ENCODE data around the gene BCL7A. TPM values are rescaled to one million over a fixed set of nuclear protein-coding genes. Genes with fewer than 3 reads are reported as not detected.

BCL7A gene
- total and polyA plus RNA-seq, 7 donors: 3.6 to 14.3 (median 11.3) TPM

DNA sequence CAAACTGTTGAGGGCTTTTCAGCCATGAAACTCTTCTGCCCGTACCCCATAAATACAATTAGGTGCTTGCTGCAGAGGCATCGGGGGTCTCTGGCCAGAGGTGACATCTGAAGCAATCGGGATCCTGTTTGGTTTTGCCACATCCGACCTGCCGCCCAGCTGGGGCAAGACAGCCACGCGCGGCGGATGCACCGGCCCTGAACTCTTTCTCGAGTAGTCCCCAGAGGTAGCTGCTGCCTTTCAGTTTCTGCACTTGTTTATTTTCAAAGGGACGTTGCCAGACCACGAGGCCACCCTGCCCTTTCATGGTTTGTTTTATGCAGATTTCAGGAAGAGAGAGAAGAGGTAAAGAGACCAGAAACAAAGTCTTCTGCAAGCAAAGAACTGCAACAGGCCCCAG, 46.3 kb downstream of the BCL7A start:
- intact Hi-C loops (cut with DNase I): no loop called here
- H3K27ac ChIP-seq: no peak overlapping the region
- peaks cover 32% of the 10 kb centered on the region for H3K4me1 ChIP-seq
- DNase-seq (no peak), ATAC-seq (no peak)
- H3K4me3 ChIP-seq: no peak overlapping the region
- no peaks in the 10 kb centered on the region for H3K36me3 ChIP-seq (ENCODE audit: insufficient read depth in 1 of 2, low read depth in 1 of 2)
- WGBS, 3 donors: 50 to 58% (median 50%) methylated on average over 13 of the region's 13 CpGs
- TF ChIP-seq, protein P1, sequence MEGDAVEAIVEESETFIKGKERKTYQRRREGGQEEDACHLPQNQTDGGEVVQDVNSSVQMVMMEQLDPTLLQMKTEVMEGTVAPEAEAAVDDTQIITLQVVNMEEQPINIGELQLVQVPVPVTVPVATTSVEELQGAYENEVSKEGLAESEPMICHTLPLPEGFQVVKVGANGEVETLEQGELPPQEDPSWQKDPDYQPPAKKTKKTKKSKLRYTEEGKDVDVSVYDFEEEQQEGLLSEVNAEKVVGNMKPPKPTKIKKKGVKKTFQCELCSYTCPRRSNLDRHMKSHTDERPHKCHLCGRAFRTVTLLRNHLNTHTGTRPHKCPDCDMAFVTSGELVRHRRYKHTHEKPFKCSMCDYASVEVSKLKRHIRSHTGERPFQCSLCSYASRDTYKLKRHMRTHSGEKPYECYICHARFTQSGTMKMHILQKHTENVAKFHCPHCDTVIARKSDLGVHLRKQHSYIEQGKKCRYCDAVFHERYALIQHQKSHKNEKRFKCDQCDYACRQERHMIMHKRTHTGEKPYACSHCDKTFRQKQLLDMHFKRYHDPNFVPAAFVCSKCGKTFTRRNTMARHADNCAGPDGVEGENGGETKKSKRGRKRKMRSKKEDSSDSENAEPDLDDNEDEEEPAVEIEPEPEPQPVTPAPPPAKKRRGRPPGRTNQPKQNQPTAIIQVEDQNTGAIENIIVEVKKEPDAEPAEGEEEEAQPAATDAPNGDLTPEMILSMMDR (IDR thresholded peaks at IDR 0.05): no peak
- no peaks in the 10 kb centered on the region for H3K9me3 ChIP-seq
- no peaks in the 10 kb centered on the region for H3K27me3 ChIP-seq (ENCODE audit: insufficient read depth in 3 of 3, low read length in 2 of 3)

DNA sequence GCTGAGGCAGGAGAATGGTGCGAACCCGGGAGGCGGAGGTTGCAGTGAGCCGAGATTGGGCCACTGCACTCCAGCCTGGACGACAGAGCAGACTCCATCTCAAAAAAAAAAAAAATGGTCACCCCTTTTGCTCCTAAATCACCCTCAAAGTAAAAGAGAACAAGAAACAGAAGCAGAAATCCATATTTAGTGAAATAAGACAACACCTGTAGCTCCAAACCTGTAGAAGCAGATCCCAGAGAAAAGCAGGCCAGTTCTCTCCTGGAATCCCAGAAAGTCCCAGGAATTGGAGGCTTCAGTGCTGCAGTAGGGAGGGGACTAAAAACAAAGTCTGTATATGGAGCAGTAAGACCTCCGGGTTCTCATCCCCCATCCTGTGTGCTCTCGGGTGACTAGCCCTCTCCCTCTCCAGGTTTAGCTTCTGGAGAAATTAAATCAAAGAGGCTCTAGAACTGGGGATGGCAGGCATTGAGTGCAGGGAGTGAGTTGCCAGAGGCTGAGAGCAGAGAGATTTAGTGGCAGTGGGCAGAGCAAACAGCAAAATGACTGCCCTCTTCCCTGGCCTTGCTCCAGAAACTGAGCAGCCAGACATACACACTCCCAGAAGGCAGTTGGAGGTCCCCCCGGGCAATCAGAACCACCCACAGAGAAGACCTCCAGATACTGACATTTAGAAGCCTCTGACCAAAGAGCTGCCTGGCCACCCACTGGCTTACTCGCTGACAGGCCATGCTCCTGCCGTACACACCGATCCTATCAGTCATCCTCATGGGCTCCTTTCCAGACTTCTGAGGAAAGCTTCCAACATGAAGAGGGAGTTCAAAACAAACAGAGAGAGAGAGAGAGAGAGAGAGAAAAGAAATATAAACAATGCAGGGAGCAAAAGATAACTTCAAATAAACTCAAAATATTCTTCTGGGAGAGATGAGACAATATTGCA, 50.6 kb downstream of the BCL7A start:
- Histone ChIP-seq H3K9me3 (no peaks in the 10 kb centered on the region), H3K36me3 (ENCODE audit: insufficient read depth in 1 of 2, low read depth in 1 of 2) (no peaks in the 10 kb centered on the region), H3K4me1 (peaks cover 23% of the 10 kb centered on the region), H3K27me3 (ENCODE audit: insufficient read depth in 3 of 3, low read length in 2 of 3) (no peaks in the 10 kb centered on the region), H3K27ac (peak overlapping the region; percentile 86), H3K4me3 (peak overlapping the region; percentile 37)
- 45 to 48% (median 45%) methylated on average over 11 of the region's 11 CpGs for WGBS, 3 donors
- intact Hi-C loops (cut with DNase I): no loop called here
- DNase-seq (peak; percentile 72 to 89), ATAC-seq (peak; percentile 94 to 98 (median 97))
- TF ChIP-seq, protein P1 (IDR thresholded peaks at IDR 0.05): no peak

DNA sequence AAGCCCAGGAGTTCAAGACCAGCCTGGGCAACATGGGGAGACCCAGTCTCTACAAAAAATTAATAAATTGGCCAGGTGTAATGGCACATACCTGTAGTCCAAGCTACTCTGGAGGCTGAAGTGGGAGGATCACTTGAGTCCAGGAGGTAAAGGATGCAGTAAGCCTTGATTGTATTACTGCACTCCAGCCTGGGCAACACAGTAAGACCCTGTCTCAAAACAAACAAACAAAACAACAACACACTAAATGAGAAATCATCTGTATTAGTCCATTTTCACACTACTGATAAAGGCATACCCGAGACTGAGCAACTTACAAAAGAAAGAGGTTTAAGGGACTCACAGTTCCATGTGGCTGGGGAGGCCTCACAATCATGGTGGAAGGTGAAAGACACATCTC, 52.1 kb downstream of the BCL7A start:
- intact Hi-C loops (cut with DNase I): no loop called here
- no peak overlapping the region for H3K4me3 ChIP-seq
- H3K9me3 ChIP-seq: no peaks in the 10 kb centered on the region
- TF ChIP-seq, protein P1 (IDR thresholded peaks at IDR 0.05): no peak
- no peaks in the 10 kb centered on the region for H3K36me3 ChIP-seq (ENCODE audit: insufficient read depth in 1 of 2, low read depth in 1 of 2)
- WGBS, 3 donors: 96% methylated on average over 1 of the region's 1 CpG
- no peak for ATAC-seq
- peaks cover 31% of the 10 kb centered on the region for H3K4me1 ChIP-seq
- peak overlapping the region; percentile 86 for H3K27ac ChIP-seq
- DNase-seq: no peak
- H3K27me3 ChIP-seq (ENCODE audit: insufficient read depth in 3 of 3, low read length in 2 of 3): no peaks in the 10 kb centered on the region

DNA sequence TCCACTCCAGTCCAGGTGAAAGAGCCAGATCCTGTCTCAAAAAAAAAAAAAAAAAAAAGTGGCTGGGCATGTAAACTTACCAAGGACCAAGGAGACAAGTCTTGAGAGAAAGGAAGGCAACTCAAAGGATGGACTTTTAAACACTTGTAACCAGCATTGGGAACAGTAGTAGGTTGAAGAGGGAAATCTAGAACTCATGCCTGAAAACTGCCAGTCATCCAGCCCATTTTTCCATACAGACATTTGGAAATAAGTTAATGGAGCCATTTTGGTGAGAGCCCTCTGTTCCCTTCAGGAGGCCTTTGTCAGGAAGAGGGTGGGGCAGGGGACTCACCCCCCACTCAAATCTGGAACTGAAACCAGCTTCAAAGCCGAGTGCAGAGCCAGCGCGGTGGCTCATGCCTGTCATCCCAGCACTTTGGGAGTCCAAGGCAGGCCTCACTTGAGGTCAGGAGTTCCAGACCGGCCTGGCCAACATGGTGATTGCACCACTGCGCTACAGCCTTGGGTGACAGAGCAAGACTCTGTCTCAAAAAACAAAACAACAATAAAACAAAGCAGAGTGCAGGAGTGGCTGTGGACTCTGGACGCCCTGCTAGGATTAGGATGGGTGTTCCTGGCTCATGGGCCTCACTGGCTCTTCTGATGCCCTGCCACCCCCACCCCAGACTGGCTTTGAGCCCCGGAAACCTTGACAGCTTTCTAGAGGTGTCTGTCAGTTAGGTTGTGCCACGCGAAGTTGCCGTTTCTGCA, 55.2 kb downstream of the BCL7A start:
- ATAC-seq: no peak
- TF ChIP-seq, protein P1 (IDR thresholded peaks at IDR 0.05): no peak
- DNase-seq: peak in 1 of 2 donors; percentile 52
- Histone ChIP-seq H3K4me1 (peaks cover 37% of the 10 kb centered on the region), H3K27me3 (ENCODE audit: insufficient read depth in 3 of 3, low read length in 2 of 3) (no peaks in the 10 kb centered on the region), H3K9me3 (no peaks in the 10 kb centered on the region), H3K36me3 (ENCODE audit: insufficient read depth in 1 of 2, low read depth in 1 of 2) (no peaks in the 10 kb centered on the region), H3K27ac (peak overlapping the region; percentile 98), H3K4me3 (no peak overlapping the region)
- 90 to 97% (median 91%) methylated on average over 10 of the region's 10 CpGs for WGBS, 3 donors
- intact Hi-C loops (cut with DNase I): no loop called here
